Hippocampal formation (tissue), 2 donors: Measurements from ENCODE around the gene FRMD8.
A peak's percentile ranks its signal among the peaks of the same experiment; 100 is the strongest.

Source experiments
- DNase-seq, 2 donors: peaks; one replicate each; lab custom pipeline; 2025; lab: John Stamatoyannopoulos, UW

The FRMD8 gene

GRCh38 chr11:65454696-65455456 is 68.4 kb downstream of the FRMD8 start:
- DNase-seq, result peak; percentile 70 to 82

GRCh38 chr11:65456418-65456817 is 70.0 kb downstream of the FRMD8 start:
- no peak for DNase-seq

- no peak for DNase-seq
Measured at GRCh38 chr11:65459552-65459951, 73.1 kb downstream of the FRMD8 start.
